Psoas muscle (tissue), 8 donors: ENCODE results near the gene C3AR1. TPM values are rescaled to one million over a fixed set of nuclear protein-coding genes. Genes with fewer than 3 reads are reported as not detected.

Experiments
- ATAC-seq, 4 donors: fragments of 200-7000 bp; cut with Tn5 transposase; one replicate each; pipeline ENCODE4 v1.9.1; 2020; ENCODE audit warnings: moderate library complexity in 3 of 4, mild to moderate bottlenecking in 2 of 4
- DNase-seq, 2 donors: peaks; one replicate each; pipeline ENCODE4 v3.0.0-alpha.2; 2020
- H3K27ac ChIP-seq: fragments of 200-600 bp; one replicate; pipeline ENCODE4 v1.8.0; 2022
- H3K27me3 ChIP-seq, 3 donors: fragments of 200-600 bp in 1 of 3; one replicate each; pipeline versions ENCODE4 v1.6.1 to v1.8.0; 2013 to 2022; ENCODE audit warnings: low read length in 2 of 3, mild to moderate bottlenecking in 2 of 3, moderate library complexity in 1 of 3; ENCODE audit not compliant: insufficient read depth in 3 of 3
- H3K36me3 ChIP-seq, 2 donors: fragments of 200-600 bp in 1 of 2; one replicate each; pipeline versions ENCODE4 v1.6.1 to v1.8.0; 2013 to 2022; ENCODE audit warnings: low read depth in 1 of 2, mild to moderate bottlenecking in 1 of 2, moderate library complexity in 1 of 2; ENCODE audit not compliant: insufficient read depth in 1 of 2
- H3K4me1 ChIP-seq: fragments of 200-600 bp; one replicate; pipeline ENCODE4 v1.8.0; 2022
- H3K4me3 ChIP-seq: fragments of 200-600 bp; one replicate; pipeline ENCODE4 v1.8.0; 2022; ENCODE audit warnings: mild to moderate bottlenecking
- H3K9me3 ChIP-seq: fragments of 200-600 bp; one replicate; pipeline ENCODE4 v1.8.0; 2022
- WGBS, 3 donors: extraction: QIAGEN DNeasy Blood & Tissue Kit; methylation state at CpG; one replicate each; pipeline versions ENCODE4 v1.1.6 to v1.1.7; 2013; 5-methylcytosine and 5-hydroxymethylcytosine counted together
- intact Hi-C, 2 donors: fragments of 100-400 bp; cut with DNase I; formaldehyde crosslinking; loops; one replicate each; pipeline versions ENCODE4 v1.11.0 to v1.14.2; 2022
- polyA plus RNA-seq, 3 donors: library from polyadenylated mRNA; stranded (reverse); fragments of 200-250 nt; gene quantifications; one replicate each; pipeline ENCODE4 v1.2.3, GENCODE V29; 2013
- total RNA-seq, 4 donors: library from RNA; stranded (reverse); fragmentation: NEBNext Ultra II Directional in 2 of 4; extraction: Animal tissue kit (Norgen Biotek cat#: 25700) in 2 of 4; gene quantifications; one replicate each; pipeline versions ENCODE4 v1.2.1 to v1.2.4, GENCODE V29; 2021 to 2023
- TF ChIP-seq, protein P1 (sequence below): fragments of 200-600 bp; IDR thresholded peaks from one replicate; pipeline ENCODE4 v1.8.0; 2022; ENCODE audit warnings: antibody characterized with exemption
- donor health status: healthy with polysubstance abuse.
- donor health status: DM: no; HTN: no; CAD: no; lungs with moderate emphysema.
- donor health status: Bipolar disorder and iron deficiency.
- donor health status: healthy.
- donor health status: DM: yes; HTN: yes; CAD: no.
- donor health status: DM: no; HTN: no; CAD: no.
- donor health status: DM: no; HTN: no; CAD: no.
- donor health status: DM: yes; HTN: yes; CAD: no.

The C3AR1 gene
- total and polyA plus RNA-seq, 7 donors = 0.82 to 4.9 (median 2.9) TPM

DNA sequence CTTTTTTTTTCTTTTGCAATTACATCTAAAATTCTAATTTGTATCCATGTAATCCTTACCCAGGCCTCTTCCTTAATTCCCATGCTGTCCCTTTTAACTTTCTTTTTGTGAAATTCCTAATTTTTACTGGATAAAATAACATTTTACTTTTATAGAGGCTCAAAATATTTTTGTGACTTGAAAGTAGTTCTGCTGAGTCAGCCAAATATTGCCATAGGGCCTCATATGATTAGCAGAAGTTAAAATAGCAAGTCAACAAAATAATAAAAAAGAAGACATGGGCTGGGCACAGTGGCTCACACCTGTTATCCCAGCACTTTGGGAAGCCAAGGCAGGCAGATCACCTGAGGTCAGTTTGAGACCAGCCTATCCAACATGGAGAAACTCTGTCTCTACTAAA, 2.0 kb downstream of the C3AR1 start:
- Histone ChIP-seq H3K27ac (no peak overlapping the region), H3K27me3 (no peaks in the 10 kb centered on the region), H3K9me3 (no peaks in the 10 kb centered on the region), H3K4me1 (no peaks in the 10 kb centered on the region), H3K4me3 (no peak overlapping the region), H3K36me3 (no peaks in the 10 kb centered on the region)
- intact Hi-C loops = no loop called here
- ATAC-seq = no peak
- TF ChIP-seq, protein P1, sequence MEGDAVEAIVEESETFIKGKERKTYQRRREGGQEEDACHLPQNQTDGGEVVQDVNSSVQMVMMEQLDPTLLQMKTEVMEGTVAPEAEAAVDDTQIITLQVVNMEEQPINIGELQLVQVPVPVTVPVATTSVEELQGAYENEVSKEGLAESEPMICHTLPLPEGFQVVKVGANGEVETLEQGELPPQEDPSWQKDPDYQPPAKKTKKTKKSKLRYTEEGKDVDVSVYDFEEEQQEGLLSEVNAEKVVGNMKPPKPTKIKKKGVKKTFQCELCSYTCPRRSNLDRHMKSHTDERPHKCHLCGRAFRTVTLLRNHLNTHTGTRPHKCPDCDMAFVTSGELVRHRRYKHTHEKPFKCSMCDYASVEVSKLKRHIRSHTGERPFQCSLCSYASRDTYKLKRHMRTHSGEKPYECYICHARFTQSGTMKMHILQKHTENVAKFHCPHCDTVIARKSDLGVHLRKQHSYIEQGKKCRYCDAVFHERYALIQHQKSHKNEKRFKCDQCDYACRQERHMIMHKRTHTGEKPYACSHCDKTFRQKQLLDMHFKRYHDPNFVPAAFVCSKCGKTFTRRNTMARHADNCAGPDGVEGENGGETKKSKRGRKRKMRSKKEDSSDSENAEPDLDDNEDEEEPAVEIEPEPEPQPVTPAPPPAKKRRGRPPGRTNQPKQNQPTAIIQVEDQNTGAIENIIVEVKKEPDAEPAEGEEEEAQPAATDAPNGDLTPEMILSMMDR = no peak
- no peak for DNase-seq

DNA sequence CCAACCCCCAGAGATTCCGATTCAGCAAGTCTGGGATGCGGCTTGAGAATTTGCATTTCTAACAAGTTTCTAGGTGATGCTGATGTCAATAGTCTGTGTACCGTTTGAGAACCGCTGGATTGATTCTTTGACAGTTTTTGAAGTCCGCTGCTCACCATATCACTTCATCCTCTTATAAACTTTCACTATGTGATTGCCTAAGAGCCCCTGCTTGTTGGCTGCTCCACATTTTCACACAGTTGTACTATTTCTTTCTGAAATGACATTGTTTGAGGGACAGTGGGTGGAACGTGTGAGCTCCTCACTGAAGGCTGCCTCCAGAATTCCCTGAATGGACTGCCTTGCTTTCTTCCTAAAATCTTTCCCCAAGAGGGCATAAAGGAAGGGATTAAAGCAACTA, 7.7 kb downstream of the C3AR1 start:
- Histone ChIP-seq H3K27ac (no peak overlapping the region), H3K4me1 (no peaks in the 10 kb centered on the region)
- no peak for ATAC-seq

DNA sequence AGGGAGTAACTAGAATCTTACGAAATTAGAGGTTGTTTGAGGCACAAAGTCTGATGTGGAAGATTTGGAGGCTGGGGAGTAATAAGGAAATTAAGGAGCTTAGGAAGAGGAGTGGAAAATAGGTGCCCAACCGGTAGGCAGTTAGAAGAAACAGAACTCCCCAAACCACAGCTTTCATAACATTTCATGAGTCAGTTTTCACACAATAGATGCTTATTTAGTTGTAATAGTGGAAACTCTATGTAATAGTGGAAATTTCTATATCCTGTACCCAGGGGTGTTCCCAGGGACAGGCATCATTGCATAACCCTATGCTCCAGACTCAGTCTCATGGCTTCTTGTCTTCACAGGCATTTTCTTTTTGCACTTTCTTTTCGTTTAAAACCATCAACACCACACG, 8.3 kb downstream of the C3AR1 start:
- Histone ChIP-seq H3K9me3 (no peaks in the 10 kb centered on the region), H3K36me3 (peaks cover 16 to 35% of the 10 kb centered on the region in 2 donors), H3K4me3 (no peak overlapping the region), H3K27me3 (no peaks in the 10 kb centered on the region), H3K4me1 (no peaks in the 10 kb centered on the region), H3K27ac (no peak overlapping the region)
- WGBS, 3 donors = 61 to 69% (median 66%) methylated on average over 4 of the region's 4 CpGs
- TF ChIP-seq, protein P1 = no peak
- DNase-seq (no peak), ATAC-seq (peak in 3 of 4 donors; percentile 40 to 45 (median 43))
- intact Hi-C loops = no loop called here

More for the DNA sequence above, 7.7 kb downstream of the C3AR1 start:
- H3K4me3 ChIP-seq = no peak overlapping the region
- TF ChIP-seq, protein P1 = no peak
- no peak for DNase-seq
- WGBS, 3 donors = 57 to 60% (median 58%) methylated on average over 6 of the region's 6 CpGs
- no peaks in the 10 kb centered on the region for H3K27me3 ChIP-seq
- H3K9me3 ChIP-seq = no peaks in the 10 kb centered on the region
- intact Hi-C loops = no loop called here
- H3K36me3 ChIP-seq = peaks cover 11 to 29% of the 10 kb centered on the region in 2 donors

DNA sequence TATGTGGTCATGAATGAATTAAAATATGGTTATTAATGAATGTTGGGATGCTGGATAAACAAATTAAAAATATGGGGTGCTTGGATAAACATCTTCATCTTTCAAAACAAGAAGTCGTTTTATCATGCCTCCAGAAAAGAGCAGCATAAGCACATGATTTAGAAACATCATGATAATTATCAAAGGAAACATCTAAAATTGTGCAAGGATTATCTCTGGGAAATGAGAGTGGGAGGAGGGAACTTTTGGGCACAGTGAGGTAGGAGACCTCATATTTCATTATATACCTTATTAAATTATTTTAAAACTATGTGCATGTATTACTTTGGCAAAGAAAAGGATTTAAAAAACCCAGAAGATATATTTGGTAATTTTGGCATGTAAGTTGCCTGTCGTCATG, 8.9 kb downstream of the C3AR1 start:
- Histone ChIP-seq H3K27ac (no peak overlapping the region), H3K9me3 (no peaks in the 10 kb centered on the region), H3K4me3 (no peak overlapping the region), H3K27me3 (no peaks in the 10 kb centered on the region), H3K4me1 (no peaks in the 10 kb centered on the region), H3K36me3 (peaks cover 17 to 41% of the 10 kb centered on the region in 2 donors)
- 69 to 78% (median 74%) methylated on average over 2 of the region's 2 CpGs for WGBS, 3 donors
- intact Hi-C loops = no loop called here
- no peak for ATAC-seq
- TF ChIP-seq, protein P1 = no peak
- DNase-seq = no peak

DNA sequence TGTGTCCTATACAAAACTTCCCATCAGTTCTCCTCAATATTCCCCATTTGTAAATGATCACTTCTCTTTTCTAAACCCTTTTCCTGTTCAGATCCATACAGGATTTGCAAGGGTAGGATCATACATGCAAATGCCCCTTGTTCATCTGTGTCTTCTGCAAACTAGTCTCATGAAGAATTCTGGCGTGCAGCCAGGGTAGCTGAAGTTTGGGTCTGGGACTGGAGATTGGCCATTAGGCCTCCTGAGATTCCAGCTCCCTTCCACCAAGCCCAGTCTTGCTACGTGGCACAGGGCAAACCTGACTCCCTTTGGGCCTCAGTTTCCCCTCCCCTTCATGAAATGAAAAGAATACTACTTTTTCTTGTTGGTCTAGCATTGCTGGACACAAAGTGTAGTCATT, 11.3 kb downstream of the C3AR1 start:
- no peak overlapping the region for H3K27ac ChIP-seq
- H3K36me3 ChIP-seq = peaks cover 20 to 62% of the 10 kb centered on the region in 2 donors
- no peaks in the 10 kb centered on the region for H3K9me3 ChIP-seq
- TF ChIP-seq, protein P1 = no peak
- WGBS, 3 donors = 85 to 86% (median 85%) methylated on average over 2 of the region's 2 CpGs
- ATAC-seq (no peak), DNase-seq (no peak)
- H3K4me1 ChIP-seq = no peaks in the 10 kb centered on the region
- intact Hi-C loops = no loop called here
- no peaks in the 10 kb centered on the region for H3K27me3 ChIP-seq
- no peak overlapping the region for H3K4me3 ChIP-seq
